Measurements from ENCODE around the gene ATG9B.

ATG9B gene

DNA sequence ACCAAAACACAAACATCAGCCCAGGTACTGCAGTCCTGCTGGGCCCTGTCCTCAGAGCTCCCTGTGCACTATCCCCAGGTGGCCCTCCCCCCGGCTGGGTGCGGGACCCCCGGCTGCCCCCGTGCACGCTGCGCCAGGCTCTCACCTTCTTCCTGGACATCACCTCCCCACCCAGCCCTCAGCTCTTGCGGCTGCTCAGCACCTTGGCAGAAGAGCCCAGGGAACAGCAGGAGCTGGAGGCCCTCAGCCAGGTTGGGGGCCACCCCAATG is 14.3 kb downstream of the ATG9B start:
- Histone ChIP-seq H3K4me3 (ENCODE audit: insufficient read depth, low read depth, low read length) (peak overlapping the region; percentile 34), H3K36me3 (ENCODE audit: control insufficient read depth, insufficient read depth, low read length) (no peaks in the 10 kb centered on the region), H3K27ac (ENCODE audit: insufficient read depth, low read depth, low read length, poor library complexity, severe bottlenecking) (no peak overlapping the region), H3K4me1 (ENCODE audit: control insufficient read depth, insufficient read depth, low read length) (peaks cover 33% of the 10 kb centered on the region), H3K9me3 (ENCODE audit: control insufficient read depth, low read length) (no peaks in the 10 kb centered on the region), H3K27me3 (ENCODE audit: control insufficient read depth, insufficient read depth, low read length, poor library complexity, severe bottlenecking) (no peaks in the 10 kb centered on the region)
- 50 to 54% methylated on average over 7 of the region's 7 CpGs for whole genome bisulfite sequencing, 2 experiments

DNA sequence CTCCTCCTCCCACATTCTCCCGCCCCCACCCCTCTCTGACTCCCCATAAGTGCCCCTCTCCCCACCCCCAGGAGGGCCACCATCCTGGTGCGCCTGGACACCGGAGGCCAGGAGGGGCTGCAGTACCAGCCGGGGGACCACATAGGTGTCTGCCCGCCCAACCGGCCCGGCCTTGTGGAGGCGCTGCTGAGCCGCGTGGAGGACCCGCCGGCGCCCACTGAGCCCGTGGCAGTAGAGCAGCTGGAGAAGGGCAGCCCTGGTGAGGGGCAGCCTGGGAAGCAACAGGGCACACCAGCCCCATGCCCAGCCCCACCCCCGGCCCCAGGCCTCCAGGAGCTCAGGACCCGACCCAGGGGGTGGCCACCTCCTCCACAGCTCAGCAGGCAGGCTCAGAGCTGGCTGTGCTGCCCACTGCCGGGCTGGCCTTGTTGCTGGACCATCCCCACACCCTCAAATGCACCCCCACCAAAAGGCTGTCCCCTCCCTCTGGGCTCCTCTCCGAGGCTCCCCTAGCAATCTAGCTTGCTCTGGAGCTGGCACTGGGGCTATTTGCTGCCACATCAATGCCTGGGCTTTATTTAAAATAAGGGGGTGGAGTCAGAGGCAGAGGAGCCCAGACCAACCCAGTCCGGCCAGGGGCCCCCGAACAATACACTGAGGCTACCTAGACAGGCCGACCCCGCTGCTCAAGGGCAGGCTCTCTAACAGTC is 14.8 kb downstream of the ATG9B start:
- Histone ChIP-seq H3K36me3 (ENCODE audit: control insufficient read depth, insufficient read depth, low read length) (no peaks in the 10 kb centered on the region), H3K9me3 (ENCODE audit: control insufficient read depth, low read length) (no peaks in the 10 kb centered on the region), H3K27ac (ENCODE audit: insufficient read depth, low read depth, low read length, poor library complexity, severe bottlenecking) (no peak overlapping the region), H3K4me3 (ENCODE audit: insufficient read depth, low read depth, low read length) (peak overlapping the region; percentile 34), H3K4me1 (ENCODE audit: control insufficient read depth, insufficient read depth, low read length) (peaks cover 33% of the 10 kb centered on the region), H3K27me3 (ENCODE audit: control insufficient read depth, insufficient read depth, low read length, poor library complexity, severe bottlenecking) (no peaks in the 10 kb centered on the region)
- WGBS, 2 experiments = 74 to 77% methylated on average over 21 to 22 of the region's 22 CpGs

DNA sequence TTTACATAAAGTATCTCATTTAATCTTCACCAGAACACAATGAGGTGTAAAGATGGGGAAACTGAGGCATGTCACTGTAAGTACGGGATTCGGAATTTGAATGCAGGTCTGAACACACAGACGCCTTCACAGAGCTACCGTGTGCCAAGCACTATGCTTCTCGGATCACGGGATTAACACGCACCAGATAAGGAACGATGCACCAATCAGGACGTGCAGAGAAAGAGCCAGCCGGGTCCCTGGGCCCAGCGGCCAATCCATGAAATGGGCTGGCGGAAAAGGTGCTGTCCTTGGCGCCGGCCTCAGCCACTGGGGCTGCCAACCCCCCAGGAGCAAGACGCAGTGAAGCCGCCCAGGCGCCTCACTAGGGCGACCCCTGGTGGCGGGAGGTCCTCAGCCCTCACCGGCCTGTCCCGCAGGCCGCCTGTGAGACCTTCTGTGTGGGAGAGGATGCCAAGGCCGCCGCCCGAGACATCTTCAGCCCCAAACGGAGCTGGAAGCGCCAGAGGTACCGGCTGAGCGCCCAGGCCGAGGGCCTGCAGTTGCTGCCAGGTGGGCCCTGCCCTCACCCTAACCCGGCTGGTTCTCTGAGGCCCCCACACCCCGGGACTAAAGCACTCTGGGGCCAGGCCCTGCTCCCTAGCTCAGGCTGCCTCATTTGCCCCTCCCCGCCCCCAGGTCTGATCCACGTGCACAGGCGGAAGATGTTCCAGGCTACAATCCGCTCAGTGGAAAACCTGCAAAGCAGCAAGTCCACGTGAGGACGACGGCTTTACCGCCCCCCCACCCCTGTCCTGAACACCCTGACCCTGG is 15.6 kb downstream of the ATG9B start:
- H3K27me3 ChIP-seq (ENCODE audit: control insufficient read depth, insufficient read depth, low read length, poor library complexity, severe bottlenecking) = no peaks in the 10 kb centered on the region
- no peaks in the 10 kb centered on the region for H3K9me3 ChIP-seq (ENCODE audit: control insufficient read depth, low read length)
- 69 to 73% methylated on average over 40 of the region's 40 CpGs for WGBS, 2 experiments
- H3K4me1 ChIP-seq (ENCODE audit: control insufficient read depth, insufficient read depth, low read length) = peaks cover 33% of the 10 kb centered on the region
- no peak overlapping the region for H3K27ac ChIP-seq (ENCODE audit: insufficient read depth, low read depth, low read length, poor library complexity, severe bottlenecking)
- no peaks in the 10 kb centered on the region for H3K36me3 ChIP-seq (ENCODE audit: control insufficient read depth, insufficient read depth, low read length)
- no peak overlapping the region for H3K4me3 ChIP-seq (ENCODE audit: insufficient read depth, low read depth, low read length)

DNA sequence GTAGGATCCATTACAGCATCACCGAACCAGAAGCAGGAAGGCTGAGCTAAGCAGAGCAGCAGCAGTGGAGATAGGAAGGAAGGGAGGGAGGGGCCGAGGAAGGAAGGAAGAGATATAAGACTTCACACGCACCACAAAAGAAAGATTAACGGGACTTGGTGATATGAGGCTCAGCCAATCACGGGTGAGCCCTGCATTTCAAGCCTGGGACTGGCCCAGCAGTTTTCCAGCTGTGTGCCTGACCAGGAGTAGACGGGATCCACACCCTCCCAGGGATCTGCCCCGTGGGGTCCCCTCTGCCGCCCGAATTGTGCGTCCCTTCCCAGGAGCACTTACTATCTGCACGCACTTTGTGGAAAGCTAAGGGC is 16.2 kb downstream of the ATG9B start:
- Histone ChIP-seq H3K36me3 (ENCODE audit: control insufficient read depth, insufficient read depth, low read length) (no peaks in the 10 kb centered on the region), H3K4me1 (ENCODE audit: control insufficient read depth, insufficient read depth, low read length) (peaks cover 33% of the 10 kb centered on the region), H3K27ac (ENCODE audit: insufficient read depth, low read depth, low read length, poor library complexity, severe bottlenecking) (no peak overlapping the region), H3K4me3 (ENCODE audit: insufficient read depth, low read depth, low read length) (no peak overlapping the region), H3K27me3 (ENCODE audit: control insufficient read depth, insufficient read depth, low read length, poor library complexity, severe bottlenecking) (no peaks in the 10 kb centered on the region), H3K9me3 (ENCODE audit: control insufficient read depth, low read length) (no peaks in the 10 kb centered on the region)
- 80 to 81% methylated on average over 11 of the region's 11 CpGs for WGBS, 2 experiments

DNA sequence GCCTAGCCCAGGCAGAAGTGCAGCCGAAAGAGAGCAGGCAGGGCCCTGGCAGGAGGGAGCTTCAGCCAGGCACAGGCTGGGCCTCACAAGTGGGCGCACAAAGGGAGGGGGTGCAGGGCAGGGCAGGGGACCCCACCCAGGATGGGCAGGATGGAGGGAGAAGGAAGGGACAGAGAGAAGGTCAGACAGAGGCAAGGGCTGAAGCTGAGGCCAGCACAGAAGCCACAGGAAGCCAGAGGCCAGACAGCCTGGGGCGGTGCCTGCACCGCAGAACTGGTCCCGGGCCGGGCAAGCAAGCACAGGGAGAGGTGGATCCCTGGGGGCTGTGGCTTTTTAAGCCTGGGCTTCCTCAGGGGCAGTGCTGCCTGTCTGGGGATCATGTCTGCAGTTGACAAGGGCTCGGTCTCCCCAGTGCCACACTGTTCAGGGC is 16.8 kb downstream of the ATG9B start:
- Histone ChIP-seq H3K27ac (ENCODE audit: insufficient read depth, low read depth, low read length, poor library complexity, severe bottlenecking) (no peak overlapping the region), H3K9me3 (ENCODE audit: control insufficient read depth, low read length) (no peaks in the 10 kb centered on the region), H3K27me3 (ENCODE audit: control insufficient read depth, insufficient read depth, low read length, poor library complexity, severe bottlenecking) (no peaks in the 10 kb centered on the region), H3K4me3 (ENCODE audit: insufficient read depth, low read depth, low read length) (no peak overlapping the region), H3K4me1 (ENCODE audit: control insufficient read depth, insufficient read depth, low read length) (peaks cover 27% of the 10 kb centered on the region), H3K36me3 (ENCODE audit: control insufficient read depth, insufficient read depth, low read length) (no peaks in the 10 kb centered on the region)
- WGBS, 2 experiments = 70 to 76% methylated on average over 7 of the region's 7 CpGs

DNA sequence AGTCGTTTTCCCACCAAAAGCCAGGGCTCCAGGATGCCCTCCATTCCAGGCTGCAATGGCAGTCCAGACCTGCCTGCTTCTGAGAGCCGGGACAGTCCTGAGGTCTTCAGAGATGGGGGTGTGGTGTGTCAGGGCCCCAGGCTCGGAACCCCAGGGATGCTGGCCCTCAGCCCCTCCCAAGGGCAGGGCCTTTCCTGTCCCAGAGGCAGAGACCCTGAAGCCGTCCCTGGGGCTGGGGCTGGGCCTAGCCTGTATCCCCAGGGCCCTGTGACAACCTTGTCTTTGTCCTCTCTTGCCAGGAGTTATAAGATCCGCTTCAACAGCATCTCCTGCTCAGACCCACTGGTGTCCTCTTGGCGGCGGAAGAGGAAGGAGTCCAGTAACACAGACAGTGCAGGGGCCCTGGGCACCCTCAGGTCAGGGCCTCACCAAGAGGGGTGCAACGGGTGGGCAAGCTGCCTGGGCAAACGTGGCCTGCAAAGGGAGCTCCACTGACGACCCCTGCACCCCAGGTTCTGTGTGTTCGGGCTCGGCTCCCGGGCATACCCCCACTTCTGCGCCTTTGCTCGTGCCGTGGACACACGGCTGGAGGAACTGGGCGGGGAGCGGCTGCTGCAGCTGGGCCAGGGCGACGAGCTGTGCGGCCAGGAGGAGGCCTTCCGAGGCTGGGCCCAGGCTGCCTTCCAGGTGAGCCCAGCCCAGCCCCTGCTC is 17.5 kb downstream of the ATG9B start:
- H3K4me3 ChIP-seq (ENCODE audit: insufficient read depth, low read depth, low read length) = no peak overlapping the region
- no peak overlapping the region for H3K27ac ChIP-seq (ENCODE audit: insufficient read depth, low read depth, low read length, poor library complexity, severe bottlenecking)
- no peaks in the 10 kb centered on the region for H3K27me3 ChIP-seq (ENCODE audit: control insufficient read depth, insufficient read depth, low read length, poor library complexity, severe bottlenecking)
- no peaks in the 10 kb centered on the region for H3K36me3 ChIP-seq (ENCODE audit: control insufficient read depth, insufficient read depth, low read length)
- H3K4me1 ChIP-seq (ENCODE audit: control insufficient read depth, insufficient read depth, low read length) = peaks cover 24% of the 10 kb centered on the region
- WGBS, 2 experiments = 91 to 92% methylated on average over 23 of the region's 23 CpGs
- H3K9me3 ChIP-seq (ENCODE audit: control insufficient read depth, low read length) = no peaks in the 10 kb centered on the region

DNA sequence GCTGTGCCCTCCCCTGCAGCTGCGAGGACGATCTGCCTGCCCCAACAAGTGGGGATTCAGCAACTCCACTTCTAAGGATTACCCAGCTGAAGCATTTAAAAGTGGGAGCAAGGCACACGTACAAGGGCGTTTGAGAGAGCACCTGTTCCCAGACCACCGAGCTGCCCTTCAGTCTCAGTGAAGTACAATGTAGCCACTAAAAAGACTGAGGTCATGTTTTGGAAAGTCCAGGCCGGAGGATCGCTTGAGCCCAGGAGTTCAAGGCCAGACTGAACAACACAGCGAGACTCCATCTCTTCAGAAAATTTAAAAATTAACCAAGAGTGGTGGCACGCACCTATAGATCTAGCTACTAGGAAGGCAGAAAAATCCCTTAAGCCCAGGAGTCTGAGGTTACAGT is 18.7 kb downstream of the ATG9B start:
- H3K4me3 ChIP-seq (ENCODE audit: insufficient read depth, low read depth, low read length) = no peak overlapping the region
- peaks cover 20% of the 10 kb centered on the region for H3K4me1 ChIP-seq (ENCODE audit: control insufficient read depth, insufficient read depth, low read length)
- no peak overlapping the region for H3K27ac ChIP-seq (ENCODE audit: insufficient read depth, low read depth, low read length, poor library complexity, severe bottlenecking)
- no peaks in the 10 kb centered on the region for H3K9me3 ChIP-seq (ENCODE audit: control insufficient read depth, low read length)
- no peaks in the 10 kb centered on the region for H3K27me3 ChIP-seq (ENCODE audit: control insufficient read depth, insufficient read depth, low read length, poor library complexity, severe bottlenecking)
- 86 to 88% methylated on average over 9 of the region's 9 CpGs for WGBS, 2 experiments
- H3K36me3 ChIP-seq (ENCODE audit: control insufficient read depth, insufficient read depth, low read length) = no peaks in the 10 kb centered on the region

DNA sequence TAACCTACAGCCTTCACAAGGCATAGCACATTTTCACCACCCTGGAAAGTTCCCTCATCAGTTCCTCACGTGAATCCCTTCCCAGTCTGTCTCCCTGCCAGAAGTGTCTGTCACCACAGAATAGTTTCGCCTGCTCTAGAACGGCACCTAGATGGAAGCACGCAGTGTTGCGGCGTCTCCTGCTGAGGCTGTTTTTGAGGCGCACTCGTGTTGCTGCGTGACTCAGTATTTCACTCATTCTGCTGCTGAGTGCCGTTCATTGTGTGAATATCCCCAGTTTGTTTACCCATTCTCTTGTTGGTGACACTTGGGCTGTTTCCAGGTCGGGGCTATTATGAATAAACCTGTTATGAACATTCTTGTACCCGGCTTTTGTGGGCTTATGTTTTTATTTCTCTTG is 20.7 kb downstream of the ATG9B start:
- H3K4me3 ChIP-seq (ENCODE audit: insufficient read depth, low read depth, low read length) = no peak overlapping the region
- H3K36me3 ChIP-seq (ENCODE audit: control insufficient read depth, insufficient read depth, low read length) = no peaks in the 10 kb centered on the region
- whole genome bisulfite sequencing, 2 experiments = 90 to 91% methylated on average over 12 of the region's 12 CpGs
- no peaks in the 10 kb centered on the region for H3K9me3 ChIP-seq (ENCODE audit: control insufficient read depth, low read length)
- H3K27ac ChIP-seq (ENCODE audit: insufficient read depth, low read depth, low read length, poor library complexity, severe bottlenecking) = no peak overlapping the region
- no peaks in the 10 kb centered on the region for H3K27me3 ChIP-seq (ENCODE audit: control insufficient read depth, insufficient read depth, low read length, poor library complexity, severe bottlenecking)
- H3K4me1 ChIP-seq (ENCODE audit: control insufficient read depth, insufficient read depth, low read length) = peaks cover 7% of the 10 kb centered on the region

DNA sequence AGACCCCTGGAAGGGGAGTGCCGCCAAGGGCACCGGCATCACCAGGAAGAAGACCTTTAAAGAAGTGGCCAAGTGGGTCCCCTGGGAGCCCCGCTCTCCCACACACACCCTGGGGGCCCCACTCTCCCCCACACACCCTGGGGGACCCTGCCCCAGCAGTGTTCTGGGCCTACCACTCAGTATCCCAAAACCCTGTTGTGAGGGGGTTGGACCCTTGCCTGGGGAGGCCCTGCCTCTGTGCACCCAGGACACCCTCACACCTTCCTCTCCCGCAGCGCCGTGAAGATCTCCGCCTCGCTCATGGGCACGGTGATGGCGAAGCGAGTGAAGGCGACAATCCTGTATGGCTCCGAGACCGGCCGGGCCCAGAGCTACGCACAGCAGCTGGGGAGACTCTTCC is 22.7 kb downstream of the ATG9B start:
- Histone ChIP-seq H3K4me3 (ENCODE audit: insufficient read depth, low read depth, low read length) (no peak overlapping the region), H3K27ac (ENCODE audit: insufficient read depth, low read depth, low read length, poor library complexity, severe bottlenecking) (no peak overlapping the region), H3K4me1 (ENCODE audit: control insufficient read depth, insufficient read depth, low read length) (peaks cover 8% of the 10 kb centered on the region), H3K27me3 (ENCODE audit: control insufficient read depth, insufficient read depth, low read length, poor library complexity, severe bottlenecking) (no peaks in the 10 kb centered on the region), H3K9me3 (ENCODE audit: control insufficient read depth, low read length) (no peaks in the 10 kb centered on the region), H3K36me3 (ENCODE audit: control insufficient read depth, insufficient read depth, low read length) (no peaks in the 10 kb centered on the region)
- 95 to 96% methylated on average over 16 of the region's 16 CpGs for WGBS, 2 experiments

DNA sequence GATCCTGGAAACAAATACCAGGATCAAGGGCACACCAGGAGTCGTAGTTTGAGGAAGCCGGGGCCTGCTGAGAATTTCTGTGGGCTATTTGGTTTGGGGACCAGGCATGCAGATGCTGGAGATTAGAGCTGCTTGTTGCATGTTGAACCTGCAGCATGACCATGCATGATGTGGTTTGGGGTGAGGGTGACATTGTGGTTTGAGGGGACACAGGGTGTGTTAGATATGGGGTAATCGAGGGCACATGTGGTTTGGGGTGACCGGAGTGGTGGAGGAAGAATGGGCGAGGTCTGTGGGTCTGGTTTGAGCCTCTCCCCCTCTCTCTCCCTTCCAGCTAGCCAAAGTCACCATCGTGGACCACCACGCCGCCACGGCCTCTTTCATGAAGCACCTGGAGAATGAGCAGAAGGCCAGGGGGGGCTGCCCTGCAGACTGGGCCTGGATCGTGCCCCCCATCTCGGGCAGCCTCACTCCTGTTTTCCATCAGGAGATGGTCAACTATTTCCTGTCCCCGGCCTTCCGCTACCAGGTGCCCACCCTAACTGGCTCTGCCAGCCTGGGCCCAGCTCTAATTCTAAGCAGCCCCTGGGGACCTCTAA is 23.3 kb downstream of the ATG9B start:
- no peaks in the 10 kb centered on the region for H3K36me3 ChIP-seq (ENCODE audit: control insufficient read depth, insufficient read depth, low read length)
- no peak overlapping the region for H3K4me3 ChIP-seq (ENCODE audit: insufficient read depth, low read depth, low read length)
- H3K9me3 ChIP-seq (ENCODE audit: control insufficient read depth, low read length) = no peaks in the 10 kb centered on the region
- peaks cover 8% of the 10 kb centered on the region for H3K4me1 ChIP-seq (ENCODE audit: control insufficient read depth, insufficient read depth, low read length)
- no peak overlapping the region for H3K27ac ChIP-seq (ENCODE audit: insufficient read depth, low read depth, low read length, poor library complexity, severe bottlenecking)
- H3K27me3 ChIP-seq (ENCODE audit: control insufficient read depth, insufficient read depth, low read length, poor library complexity, severe bottlenecking) = no peaks in the 10 kb centered on the region
- WGBS, 2 experiments = 94 to 96% methylated on average over 13 of the region's 13 CpGs
